Left lung (tissue), 10 donors: Measurements from ENCODE around the gene ARHGDIA. TPM values are rescaled to one million over a fixed set of nuclear protein-coding genes. Genes with fewer than 3 reads are reported as not detected.

Source experiments
- ATAC-seq: fragments of 200-7000 bp; cut with Tn5 transposase; one replicate; pipeline ENCODE4 v1.9.1; 2020; ENCODE audit warnings: moderate library complexity
- DNase-seq, 4 donors: peaks; one replicate each; pipeline ENCODE4 v3.0.0-alpha.2; 2013 to 2020
- H3K27ac ChIP-seq, 2 donors: fragments of 200-600 bp; sonication (generic) in 1 of 2; one replicate each; pipeline versions ENCODE4 v1.5.0 to v1.8.0; 2020 to 2021
- H3K27me3 ChIP-seq, 2 donors: fragments of 200-600 bp; sonication (generic) in 1 of 2; one replicate each; pipeline versions ENCODE4 v1.5.0 to v1.8.0; 2020 to 2021
- H3K36me3 ChIP-seq, 2 donors: fragments of 200-600 bp; sonication (generic) in 1 of 2; one replicate each; pipeline versions ENCODE4 v1.5.0 to v1.8.0; 2020 to 2021
- H3K4me1 ChIP-seq, 2 donors: fragments of 200-600 bp; one replicate each; pipeline ENCODE4 v1.8.0; 2021
- H3K4me3 ChIP-seq, 2 donors: fragments of 200-600 bp; sonication (generic) in 1 of 2; one replicate each; pipeline versions ENCODE4 v1.5.0 to v1.8.0; 2020 to 2021; ENCODE audit warnings: mild to moderate bottlenecking in 1 of 2
- H3K9me3 ChIP-seq, 2 donors: fragments of 200-600 bp; sonication (generic) in 1 of 2; one replicate each; pipeline versions ENCODE4 v1.5.0 to v1.8.0; 2020 to 2021
- intact Hi-C, 2 donors: fragments of 100-400 bp; cut with DNase I; formaldehyde crosslinking; loops; one replicate each; pipeline versions ENCODE4 v1.11.2 to v1.14.2; 2022
- polyA plus RNA-seq, 6 donors: library from polyadenylated mRNA; unstranded; fragments of 120-200 nt; gene quantifications; one replicate each; pipeline ENCODE4 v1.2.1, GENCODE V29; 2013; ENCODE audit not compliant: insufficient read length in 6 of 6
- total RNA-seq, 2 donors: library from RNA; stranded (reverse); fragmentation: NEBNext Ultra II Directional; extraction: Animal tissue kit (Norgen Biotek cat#: 25700); gene quantifications; one replicate each; pipeline ENCODE4 v1.2.1, GENCODE V29; 2021
- TF ChIP-seq, protein P1 (sequence below), 2 donors: fragments of 200-600 bp; sonication (generic) in 1 of 2; IDR thresholded peaks; one replicate each; pipeline versions ENCODE4 v1.5.0 to v1.8.0; 2021; ENCODE audit warnings: antibody characterized with exemption in 2 of 2
- donor health status: DM: no; HTN: yes; CAD: no.
- donor health status: DM: no; HTN: no; CAD: no.

ARHGDIA gene
- total and polyA plus RNA-seq, 8 donors = 139 to 481 (median 194) TPM

DNA sequence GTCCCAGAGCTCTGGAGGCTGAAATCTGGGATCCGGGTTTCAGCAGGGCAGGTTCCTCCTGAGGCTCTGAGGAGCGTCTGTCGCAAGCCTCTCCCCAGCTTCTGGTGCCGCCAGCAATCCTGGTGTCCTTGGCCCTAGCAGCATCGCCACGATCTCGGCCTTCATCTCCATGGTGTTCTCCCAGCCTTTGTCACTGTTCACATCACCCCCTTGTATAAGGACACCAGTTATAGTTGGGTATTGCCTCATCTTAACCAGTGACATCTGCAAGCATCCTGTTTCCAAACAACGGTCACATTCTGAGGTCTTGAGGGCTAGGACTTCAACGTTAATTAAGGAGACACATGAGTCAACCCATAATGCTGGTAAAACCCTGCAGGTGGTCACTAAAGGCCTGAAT is 33.5 kb downstream of the ARHGDIA start:
- DNase-seq (no peak), ATAC-seq (no peak)
- Histone ChIP-seq H3K27me3 (no peaks in the 10 kb centered on the region), H3K27ac (peak overlapping the region in 1 of 2 donors; percentile 73), H3K4me3 (no peak overlapping the region), H3K4me1 (peaks cover 5 to 40% of the 10 kb centered on the region in 2 donors), H3K36me3 (peaks cover 0 to 7% of the 10 kb centered on the region in 2 donors), H3K9me3 (no peaks in the 10 kb centered on the region)
- intact Hi-C loops = no loop called here
- TF ChIP-seq, protein P1, sequence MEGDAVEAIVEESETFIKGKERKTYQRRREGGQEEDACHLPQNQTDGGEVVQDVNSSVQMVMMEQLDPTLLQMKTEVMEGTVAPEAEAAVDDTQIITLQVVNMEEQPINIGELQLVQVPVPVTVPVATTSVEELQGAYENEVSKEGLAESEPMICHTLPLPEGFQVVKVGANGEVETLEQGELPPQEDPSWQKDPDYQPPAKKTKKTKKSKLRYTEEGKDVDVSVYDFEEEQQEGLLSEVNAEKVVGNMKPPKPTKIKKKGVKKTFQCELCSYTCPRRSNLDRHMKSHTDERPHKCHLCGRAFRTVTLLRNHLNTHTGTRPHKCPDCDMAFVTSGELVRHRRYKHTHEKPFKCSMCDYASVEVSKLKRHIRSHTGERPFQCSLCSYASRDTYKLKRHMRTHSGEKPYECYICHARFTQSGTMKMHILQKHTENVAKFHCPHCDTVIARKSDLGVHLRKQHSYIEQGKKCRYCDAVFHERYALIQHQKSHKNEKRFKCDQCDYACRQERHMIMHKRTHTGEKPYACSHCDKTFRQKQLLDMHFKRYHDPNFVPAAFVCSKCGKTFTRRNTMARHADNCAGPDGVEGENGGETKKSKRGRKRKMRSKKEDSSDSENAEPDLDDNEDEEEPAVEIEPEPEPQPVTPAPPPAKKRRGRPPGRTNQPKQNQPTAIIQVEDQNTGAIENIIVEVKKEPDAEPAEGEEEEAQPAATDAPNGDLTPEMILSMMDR (IDR thresholded peaks at IDR 0.05) = no peak

DNA sequence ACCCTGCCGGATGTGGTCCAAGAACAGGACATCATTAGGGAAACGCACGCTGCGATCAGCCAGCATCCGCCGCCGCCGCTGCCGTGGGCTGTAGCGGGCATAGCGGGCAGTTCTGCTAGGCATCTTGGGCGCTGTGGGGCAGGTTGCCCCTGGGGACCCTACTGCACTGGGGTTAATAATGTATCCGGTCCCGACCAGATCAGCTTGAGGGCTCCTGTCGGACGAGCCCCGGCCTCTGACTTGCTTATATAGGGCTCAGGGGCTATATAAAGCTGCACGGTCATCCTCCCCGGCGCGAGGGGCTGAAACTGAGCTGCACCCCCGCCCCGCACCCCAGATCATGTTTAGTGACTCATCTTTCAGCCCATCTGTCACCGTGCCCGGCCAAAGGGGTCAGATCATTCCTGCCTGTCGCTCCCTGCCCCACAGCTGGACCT is 36.3 kb downstream of the ARHGDIA start, which contains the start of gene PPP1R27:
Gene PPP1R27, minus strand, starts transcription at position 220 of the 437 bp plus-strand sequence. Its CDS starts 97 bp downstream, at position 123.
- peak within 1 kb of the TSS; percentile 91 to 95 for H3K27ac ChIP-seq
- peaks cover 15 to 56% of the 10 kb centered on the region in 2 donors for H3K4me1 ChIP-seq
- ATAC-seq (no peak), DNase-seq (no peak)
- H3K27me3 ChIP-seq = no peaks in the 10 kb centered on the region
- H3K4me3 ChIP-seq = peak within 1 kb of the TSS; percentile 67 to 80
- TF ChIP-seq, protein P1 (IDR thresholded peaks at IDR 0.05) = no peak
- intact Hi-C loops = no loop called here
- H3K9me3 ChIP-seq = no peaks in the 10 kb centered on the region
- H3K36me3 ChIP-seq = no peaks in the 10 kb centered on the region

- Histone ChIP-seq H3K4me3 (peak overlapping the region; percentile 67 to 80), H3K4me1 (peaks cover 15 to 56% of the 10 kb centered on the region in 2 donors), H3K36me3 (no peaks in the 10 kb centered on the region), H3K9me3 (no peaks in the 10 kb centered on the region), H3K27me3 (no peaks in the 10 kb centered on the region), H3K27ac (peak overlapping the region; percentile 91 to 95)
- DNase-seq (no peak), ATAC-seq (no peak)
- intact Hi-C loops = no loop called here
- TF ChIP-seq, protein P1 (IDR thresholded peaks at IDR 0.05) = no peak
Measured at GRCh38 chr17:81833921-81834830, 37.0 kb downstream of the ARHGDIA start.

- DNase-seq = peak; percentile 89 to 99 (median 96)
- H3K4me1 ChIP-seq = peaks cover 15 to 49% of the 10 kb centered on the region in 2 donors
- peak; percentile 84 for ATAC-seq
- no peaks in the 10 kb centered on the region for H3K36me3 ChIP-seq
- TF ChIP-seq, protein P1 (IDR thresholded peaks at IDR 0.05) = no peak
- intact Hi-C loops = no loop called here
- no peaks in the 10 kb centered on the region for H3K9me3 ChIP-seq
- peak within 1 kb of the TSS; percentile 91 to 95 for H3K27ac ChIP-seq
- H3K4me3 ChIP-seq = peak within 1 kb of the TSS; percentile 67 to 80
- no peaks in the 10 kb centered on the region for H3K27me3 ChIP-seq
Measured at GRCh38 chr17:81833160-81833920, 37.8 kb downstream of the ARHGDIA start, which contains the start of gene MCRIP1. TSS of gene MCRIP1 (minus strand) at chr17:81833291. CDS start at chr17:81824506, 8,785 bp downstream.
